DMS114 treated with DMSO at 0.1 percent for 48 hours (cell line): ENCODE measurements around the gene EIF4G2.
A peak's percentile ranks its signal among the peaks of the same experiment; 100 is the strongest.
"Not testable (repeated sequence)": the region's sequence is repeated elsewhere in the genome, so short reads cannot be mapped to it uniquely, and the experiment has no call there.

ENCODE experiments used
- DNase-seq: peaks from one replicate; lab custom pipeline; 2025; ENCODE audit not compliant: unreplicated experiment; lab: John Stamatoyannopoulos, UW

EIF4G2 gene

DNA sequence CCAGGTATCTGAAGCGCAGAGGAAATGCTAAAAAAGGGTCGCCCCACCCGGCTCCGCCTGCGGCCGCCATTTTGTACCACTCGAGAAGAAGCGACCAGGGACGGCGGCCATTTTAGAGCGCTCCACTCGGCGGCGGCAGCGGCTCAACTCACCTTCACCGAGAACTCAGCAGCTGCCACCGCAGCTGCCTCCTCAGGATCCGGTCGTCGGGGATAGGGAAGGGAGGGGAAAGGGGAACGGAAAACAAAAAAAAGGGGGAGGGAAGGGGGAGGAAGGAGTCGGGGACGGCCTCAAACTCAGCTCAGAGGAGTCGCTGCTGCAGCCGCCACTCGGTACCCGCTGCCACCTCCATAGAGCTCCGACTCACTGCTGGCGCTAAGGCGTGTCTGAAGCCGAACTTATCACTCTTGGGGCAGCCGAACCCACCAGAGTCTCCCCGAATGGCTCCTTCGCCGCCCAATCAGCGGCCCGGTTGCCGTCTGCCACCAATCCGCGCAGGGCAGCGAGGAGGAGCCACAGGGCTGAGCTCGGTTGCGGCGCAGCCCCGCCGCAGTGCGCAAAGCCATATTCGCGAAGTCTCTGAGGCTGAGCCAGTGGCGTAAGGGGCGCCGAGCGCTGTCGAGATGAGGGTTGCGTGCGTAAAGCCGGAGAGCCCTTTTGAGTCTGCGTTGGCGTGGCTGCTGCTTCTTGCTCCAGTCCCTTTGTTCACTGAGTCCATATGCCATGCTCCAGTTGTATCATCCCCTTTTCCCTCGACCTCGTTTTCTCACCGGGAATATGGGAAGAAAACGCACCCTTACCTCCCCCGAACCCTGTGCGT is at the start of gene EIF4G2:
Gene EIF4G2 (minus strand): TSS at position 374 of the 820 bp plus-strand sequence.
- peak; percentile 89 for DNase-seq

DNA sequence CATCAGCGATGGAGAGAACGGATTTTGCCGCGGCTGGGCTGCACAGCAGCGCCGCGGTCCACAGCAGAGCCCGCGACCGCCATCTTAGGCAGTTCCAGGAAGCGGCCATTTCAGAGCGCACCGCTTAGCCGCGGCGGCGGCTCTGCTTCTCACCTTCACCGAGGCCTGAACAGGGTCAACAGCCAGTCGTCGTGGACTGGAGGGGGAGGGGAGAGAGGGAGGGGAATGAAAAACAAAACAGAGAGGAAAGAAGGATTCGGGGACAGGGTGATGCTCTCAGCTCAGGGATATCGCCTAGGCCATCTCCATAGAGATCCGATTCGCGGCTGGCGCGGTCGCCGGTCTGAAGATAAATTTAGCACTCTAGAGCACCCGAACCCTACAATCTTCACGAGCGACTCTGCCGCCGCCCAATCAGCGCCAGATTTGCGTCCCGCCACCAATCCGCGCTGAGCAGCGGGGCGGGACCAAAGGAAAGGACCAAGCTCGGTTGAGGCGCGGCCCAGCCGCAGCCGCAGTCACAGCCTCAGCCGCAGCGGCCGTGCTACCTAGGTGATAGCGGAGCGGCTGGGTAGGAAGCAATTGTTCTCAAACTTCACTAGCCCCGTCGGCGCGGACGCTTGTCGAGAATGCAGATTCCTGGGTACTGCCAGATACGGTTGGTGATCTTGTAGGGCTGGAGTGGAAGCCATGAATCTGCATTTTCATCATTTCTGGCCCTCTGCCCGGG is 49.1 kb upstream of the EIF4G2 start, which contains the start of gene ZBED5:
Gene ZBED5 (minus strand): TSS at position 345 of the 730 bp plus-strand sequence. CDS start 3,108 bp downstream, outside the sequence.
- peak; percentile 75 for DNase-seq

DNA sequence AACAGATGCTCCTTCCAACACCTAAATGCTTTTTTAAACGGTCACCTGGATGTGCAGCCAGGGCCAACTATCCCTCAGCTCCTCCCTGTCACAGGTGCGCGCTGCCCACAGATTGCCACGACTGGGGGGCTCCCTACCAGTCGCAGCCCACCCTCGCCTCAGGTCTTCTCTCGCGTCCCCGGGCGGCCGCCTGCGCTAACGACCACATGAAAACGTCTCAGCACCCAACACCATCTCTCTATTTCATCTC is 48.7 kb upstream of the EIF4G2 start:
- no peak for DNase-seq

DNA sequence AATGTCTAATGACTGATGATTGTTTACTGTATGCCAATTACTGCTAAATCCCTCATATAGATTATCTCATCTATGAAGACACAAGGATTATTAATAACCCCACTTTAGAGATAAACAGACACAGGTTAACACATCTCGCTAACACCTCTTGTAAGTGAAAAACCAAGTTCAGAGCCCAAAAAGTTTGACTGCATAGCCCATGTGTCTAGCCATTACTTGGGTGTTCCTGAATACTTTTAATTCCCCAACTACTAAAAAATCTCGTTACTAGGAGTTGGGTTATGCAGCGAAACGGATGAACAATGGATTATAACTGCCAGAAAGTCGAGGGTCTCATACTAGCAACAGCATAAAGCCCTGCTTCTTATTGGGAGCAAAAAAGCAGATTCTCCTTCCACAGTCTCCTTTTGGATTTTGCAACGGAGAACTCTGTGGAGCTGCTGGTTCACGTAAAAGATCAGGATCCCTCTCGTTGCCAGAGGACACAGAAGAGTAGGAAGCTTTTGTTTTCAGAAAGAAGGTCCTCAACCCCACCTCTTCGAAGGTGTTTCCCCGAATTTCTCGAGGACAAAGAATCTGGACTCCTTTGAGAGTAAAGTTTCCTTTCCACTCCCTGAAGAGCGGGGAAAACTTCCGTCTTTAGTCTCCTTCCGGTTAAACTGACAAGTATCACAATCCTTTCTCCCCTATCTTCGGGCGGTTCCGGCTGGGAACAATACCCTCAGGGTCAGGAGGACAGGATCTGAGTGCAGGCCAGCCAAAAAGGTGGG is 48.1 kb upstream of the EIF4G2 start:
- DNase-seq, result no peak

DNA sequence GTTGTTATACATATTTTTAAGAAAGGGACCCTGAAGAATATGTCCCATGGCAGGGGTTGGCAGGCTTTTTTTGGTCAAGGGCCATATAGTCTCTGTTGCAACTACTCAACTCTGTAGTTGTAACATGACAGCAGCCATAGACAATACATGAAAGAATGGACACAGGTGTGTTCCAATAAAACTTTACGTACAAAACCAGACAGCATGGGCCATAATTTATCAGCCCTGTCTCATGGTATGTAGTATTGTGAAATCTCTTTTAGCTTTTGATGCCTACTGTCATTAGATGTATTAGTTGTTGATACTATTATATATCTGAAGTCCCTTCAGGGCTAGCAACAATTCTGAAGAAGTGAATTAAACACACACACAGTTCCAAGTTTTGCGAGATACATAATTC is 46.6 kb upstream of the EIF4G2 start:
- no peak for DNase-seq

DNA sequence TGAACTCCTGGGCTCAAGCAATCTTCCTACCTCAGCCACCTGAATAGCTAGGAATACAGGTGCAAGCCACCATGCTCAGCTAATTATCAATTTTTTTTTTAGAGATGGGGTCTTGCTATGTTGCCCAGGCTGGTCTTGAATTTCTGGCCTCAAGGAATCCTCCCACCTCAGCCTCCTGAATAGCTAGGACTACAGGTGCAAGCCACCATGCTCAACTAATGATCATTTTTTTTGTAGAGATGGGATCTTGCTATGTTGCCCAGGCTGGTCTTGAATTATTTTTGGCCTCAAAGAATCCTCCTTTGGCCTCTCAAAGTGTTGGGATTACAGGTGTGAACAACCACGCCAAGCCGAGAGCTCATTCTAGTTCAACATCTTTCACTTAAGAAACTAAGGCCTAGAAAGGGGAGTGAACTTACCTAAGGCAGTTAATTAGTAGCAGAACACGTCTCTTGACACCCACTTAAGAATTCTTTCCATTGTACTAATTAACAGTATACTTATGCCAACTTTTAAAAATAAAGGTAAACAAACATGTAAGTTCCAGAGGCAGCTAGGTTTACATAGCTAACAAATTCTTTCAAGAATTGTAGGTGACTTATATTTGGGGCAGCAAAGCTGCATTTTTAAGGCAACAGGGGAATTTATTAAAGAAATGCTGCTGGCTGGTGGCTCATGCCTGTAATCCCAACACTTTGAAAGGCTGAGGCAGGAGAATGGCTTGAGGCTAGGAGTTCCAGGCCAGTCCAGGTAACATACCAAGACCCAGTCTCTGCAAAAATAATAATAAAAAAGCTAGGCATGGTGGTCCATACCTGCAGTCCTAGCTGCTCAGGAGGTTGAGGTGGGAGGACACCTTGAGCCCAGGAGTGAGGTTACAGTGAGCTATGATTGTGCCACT is 39.5 kb upstream of the EIF4G2 start:
- no peak for DNase-seq

DNA sequence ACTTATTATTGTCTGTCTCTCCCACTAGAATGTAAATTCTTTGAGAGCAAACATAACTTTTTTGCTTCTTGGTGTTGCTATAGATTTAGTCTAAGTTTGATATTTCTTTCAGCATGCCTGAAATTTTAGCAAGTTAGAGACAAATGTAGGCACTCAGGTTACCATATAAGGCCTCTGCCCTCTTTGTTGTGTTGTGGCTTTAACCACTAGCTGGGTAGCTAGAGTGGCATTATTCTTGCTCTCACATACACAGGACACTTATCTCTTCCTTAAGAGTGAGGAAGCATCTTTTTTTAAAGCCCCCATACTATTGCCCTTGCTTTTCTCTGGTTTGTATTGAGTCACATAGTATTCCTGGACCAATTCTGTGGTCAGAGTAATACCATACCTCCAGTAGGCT is 37.9 kb upstream of the EIF4G2 start:
- no peak for DNase-seq

DNA sequence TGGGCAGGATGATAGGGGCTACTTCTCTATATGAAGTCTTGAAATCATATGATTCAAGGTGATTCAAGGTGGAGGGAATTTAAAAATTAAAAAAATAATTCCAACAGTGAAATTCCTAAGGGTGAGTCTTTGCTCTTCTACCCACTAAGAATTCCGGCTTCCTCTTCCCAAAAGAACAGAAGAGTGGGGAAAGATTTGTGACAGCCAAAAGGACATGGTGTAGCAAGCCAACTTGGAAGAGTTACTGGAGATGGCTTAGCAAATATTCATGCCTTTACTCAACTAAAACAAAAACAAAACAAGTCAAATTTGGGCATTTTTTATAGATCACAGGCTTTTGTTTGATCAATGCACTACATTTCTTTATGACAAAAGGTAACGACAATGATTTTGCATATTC is 36.9 kb upstream of the EIF4G2 start:
- no peak for DNase-seq

DNA sequence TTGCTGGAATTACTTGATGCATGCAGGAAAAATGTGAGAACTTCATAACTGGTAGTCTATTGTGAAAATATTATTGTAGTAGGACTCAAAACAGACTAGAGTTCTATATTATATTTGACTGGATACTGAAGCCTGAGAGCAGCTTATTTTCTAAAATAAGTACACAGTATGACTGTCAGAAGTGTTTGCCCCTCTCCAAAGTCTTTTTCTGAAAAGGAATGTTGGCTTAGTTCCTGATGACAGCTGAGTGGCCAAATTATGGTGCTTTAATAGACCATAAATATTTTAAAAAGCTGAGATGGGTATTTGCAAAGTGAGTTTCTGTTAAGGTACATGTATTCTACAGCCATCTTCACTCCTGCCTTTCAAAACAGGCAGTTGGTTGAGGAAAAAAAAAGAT is 36.1 kb upstream of the EIF4G2 start:
- DNase-seq, result no peak

DNA sequence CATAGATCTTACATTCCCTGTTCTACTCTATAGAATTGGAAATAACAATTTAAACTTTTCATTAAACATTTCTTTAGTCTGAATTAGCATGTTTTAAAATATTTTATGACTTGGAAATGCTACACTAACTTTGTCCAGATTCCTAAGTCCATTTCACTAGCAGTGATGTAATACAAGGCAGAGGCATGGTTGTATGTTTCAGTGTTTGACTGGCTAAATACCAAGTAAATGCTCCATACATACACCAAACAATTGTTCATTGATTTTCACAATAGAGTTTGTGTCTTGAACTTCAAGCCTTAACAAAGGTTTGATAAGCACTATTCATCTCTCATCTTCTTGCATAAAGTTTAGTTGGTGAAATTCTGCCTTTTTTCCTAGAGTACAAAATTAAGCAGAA is 35.6 kb upstream of the EIF4G2 start:
- no peak for DNase-seq

DNA sequence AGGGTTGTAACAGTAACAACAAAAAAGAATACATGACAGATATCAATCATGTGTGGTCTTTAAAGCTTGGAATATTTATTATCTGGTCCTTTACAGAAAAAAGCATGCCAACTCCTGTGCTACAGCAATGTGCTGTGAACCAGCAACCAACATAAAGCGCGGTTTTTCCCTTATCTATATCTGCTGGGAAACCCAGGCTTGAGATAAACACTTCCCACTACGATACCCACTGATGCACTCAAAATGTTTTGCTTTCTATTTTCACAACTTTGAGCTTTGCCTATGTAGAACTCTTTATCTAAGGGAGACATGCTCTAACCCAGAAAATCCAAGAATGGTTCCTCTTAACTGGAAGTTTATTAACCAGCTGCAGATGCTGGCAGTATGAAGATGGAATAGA is 30.2 kb upstream of the EIF4G2 start:
- DNase-seq, result no peak

DNA sequence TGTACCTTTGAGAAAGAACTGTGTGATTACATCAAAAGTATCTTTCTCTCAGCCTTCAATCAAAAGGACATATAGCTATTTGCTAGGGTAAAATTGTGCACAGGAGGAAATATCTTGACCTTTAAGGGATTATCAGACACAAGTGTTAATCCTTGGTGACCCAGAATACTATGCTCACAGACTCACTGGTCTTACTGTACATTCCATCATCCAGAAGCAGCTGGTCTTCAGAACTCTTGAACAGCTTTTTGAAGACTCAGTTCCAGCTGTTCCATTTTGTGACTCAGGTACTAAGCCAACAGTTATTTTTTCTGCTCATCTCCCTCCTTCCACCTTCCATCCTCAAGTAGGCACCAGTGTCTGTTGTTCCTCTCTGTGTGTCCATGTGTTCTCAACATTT is 29.4 kb upstream of the EIF4G2 start:
- DNase-seq, result no peak

DNA sequence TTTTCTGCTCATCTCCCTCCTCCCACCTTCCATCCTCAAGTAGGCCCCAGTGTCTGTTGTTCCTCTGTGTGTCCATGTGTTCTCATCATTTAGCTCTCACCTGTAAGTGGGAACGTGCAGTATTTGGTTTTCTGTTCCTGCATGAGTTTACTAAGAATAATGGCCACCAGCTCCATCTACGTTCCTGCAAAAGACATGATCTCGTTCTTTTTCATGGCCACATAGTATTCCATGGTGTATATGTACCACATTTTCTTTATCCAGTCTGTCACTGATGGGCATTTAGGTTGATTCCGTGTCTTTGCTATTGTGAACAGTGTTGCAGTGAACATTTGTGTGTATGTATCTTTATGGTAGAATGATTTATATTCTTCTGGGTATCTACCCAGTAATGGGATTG is 28.2 kb upstream of the EIF4G2 start:
- DNase-seq, result not testable (repeated sequence)

DNA sequence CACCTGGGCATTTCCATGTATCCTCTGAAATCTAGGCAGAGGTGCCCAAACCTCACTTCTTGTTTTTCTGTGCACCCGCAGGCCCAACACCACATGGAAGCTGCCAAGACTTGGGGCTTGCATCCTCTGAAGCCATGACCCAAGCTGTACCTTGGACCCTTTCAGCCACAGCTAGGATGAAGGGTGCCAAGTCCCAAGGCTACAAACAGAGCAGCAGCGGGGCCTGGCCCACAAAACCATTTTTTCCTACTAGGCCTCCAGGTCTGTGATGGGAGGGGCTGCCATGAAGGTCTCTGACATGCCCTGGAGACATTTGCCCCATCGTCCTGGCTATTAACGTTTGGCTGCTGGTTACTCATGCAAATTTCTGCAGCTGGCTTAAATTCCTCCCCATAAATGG is 20.4 kb upstream of the EIF4G2 start:
- DNase-seq, result no peak

DNA sequence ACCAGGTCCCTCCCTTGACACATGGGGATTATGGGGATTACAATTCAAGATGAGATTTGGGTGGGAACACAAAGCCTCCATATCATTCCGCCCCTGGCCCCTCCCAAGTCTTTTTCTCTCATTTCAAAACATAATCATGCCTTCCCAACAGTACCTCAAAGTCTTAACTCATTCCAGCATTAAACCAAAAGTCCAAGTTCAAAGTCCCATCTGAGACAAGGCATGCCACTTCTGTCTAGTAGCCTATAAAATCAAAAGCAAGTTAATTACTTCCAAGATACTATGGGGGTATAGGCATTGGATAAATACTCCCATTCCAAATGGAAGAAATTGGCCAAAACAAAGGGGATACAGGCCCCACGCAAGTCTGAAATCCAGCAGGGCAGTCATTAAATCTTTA is 19.7 kb upstream of the EIF4G2 start:
- DNase-seq, result no peak

DNA sequence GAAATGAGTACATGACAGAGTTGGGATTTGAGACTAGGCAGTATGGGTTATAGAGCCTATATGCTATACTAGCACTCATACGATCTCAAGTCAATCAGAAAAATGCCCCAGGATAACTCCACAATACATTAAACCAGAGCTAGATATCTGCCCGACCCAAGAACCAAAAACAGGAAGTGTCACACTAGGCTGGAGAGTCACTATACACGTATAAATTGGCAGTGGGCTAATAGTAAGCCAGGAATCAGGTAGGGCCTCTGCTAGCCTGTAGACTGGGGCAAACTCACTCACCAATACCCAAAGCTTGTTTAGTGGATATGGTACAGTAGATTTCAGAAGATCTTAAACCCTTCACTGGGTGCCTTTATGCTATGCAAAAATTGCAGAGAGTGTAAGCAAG is 16.2 kb upstream of the EIF4G2 start:
- no peak for DNase-seq

DNA sequence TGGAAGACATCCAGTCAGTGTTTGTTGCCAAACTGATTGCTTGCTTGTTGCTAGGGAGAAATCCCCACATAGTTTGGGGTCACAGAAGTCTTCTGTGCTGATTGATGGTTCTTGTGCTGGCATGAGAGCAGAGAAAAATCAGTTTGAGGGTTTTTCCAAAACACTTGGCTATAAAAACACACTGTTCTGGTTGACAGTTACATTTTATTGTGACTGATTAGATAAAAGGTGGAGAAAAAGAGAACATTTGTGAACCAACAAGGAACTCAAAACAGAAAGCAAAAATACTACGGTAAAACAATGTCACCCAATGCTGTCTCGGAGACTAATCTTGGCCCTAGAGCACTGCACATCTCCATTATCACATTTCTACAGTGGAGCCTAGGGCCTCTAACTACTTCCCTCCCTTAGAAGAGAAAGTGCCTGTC is 14.4 kb upstream of the EIF4G2 start:
- no peak for DNase-seq

DNA sequence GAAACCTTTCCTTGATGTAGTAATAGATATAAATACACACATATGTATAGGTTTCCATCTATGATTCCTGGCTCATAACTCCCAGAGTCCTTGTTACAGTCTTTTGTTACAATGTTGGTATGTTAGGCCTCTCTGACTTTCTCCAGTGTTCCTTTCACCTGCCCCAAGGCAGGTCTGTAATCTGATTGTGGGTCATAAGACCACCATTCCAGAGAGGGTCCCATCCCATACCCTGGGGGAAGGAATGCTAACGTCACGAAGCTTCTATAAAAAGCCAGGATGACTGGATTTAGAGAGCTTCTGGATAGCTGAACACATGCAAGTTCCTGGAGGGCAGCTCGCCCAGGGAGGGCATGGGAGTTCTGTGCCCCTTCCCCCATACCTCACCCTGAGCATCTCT is 13.8 kb upstream of the EIF4G2 start:
- DNase-seq, result not testable (repeated sequence)

DNA sequence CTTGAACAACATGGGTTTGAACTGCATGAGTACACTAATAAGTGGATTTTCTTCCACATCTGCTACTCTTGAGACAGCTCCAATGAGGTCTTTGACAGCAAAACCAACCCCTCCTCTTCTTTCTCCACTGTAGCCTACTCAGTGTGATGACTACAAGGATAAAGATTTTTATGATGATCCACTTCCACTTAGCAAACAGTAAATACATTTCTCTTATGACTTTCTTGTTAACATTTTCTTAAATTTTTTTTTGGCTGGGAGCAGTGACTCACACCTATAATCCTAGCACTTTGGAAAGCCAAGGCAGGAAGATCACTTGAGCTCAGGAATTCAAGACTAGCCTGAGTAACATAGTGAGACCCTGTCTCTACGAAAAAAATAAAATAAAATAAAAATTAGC is 9.9 kb upstream of the EIF4G2 start:
- no peak for DNase-seq

DNA sequence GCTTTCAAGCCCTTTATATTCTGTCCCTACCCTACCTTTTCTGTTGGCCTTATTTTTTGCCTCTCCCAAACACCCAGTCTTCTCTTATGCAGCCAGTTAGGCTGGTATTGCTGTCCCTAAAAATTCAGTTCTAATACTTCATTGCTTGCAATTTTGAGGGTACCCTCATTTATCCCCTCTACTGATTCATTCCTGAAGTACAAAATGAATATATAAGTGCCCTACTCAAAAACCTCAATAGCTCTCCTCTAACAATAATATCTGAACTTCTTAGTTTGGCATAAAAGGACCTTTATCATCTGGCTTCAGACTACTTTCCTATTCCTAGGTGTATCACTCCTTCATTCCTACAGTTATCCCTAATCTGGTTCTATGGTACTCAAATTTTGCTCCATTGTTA is 5.2 kb upstream of the EIF4G2 start:
- DNase-seq, result no peak
